ENCODE measurements around the gene RAD51B.

- TF ChIP-seq YY1 (tag by site-specific recombination; IDR thresholded peaks at IDR 0.05) (no peak), ZNF768 (tag by site-specific recombination; IDR thresholded peaks at IDR 0.05) (no peak)
- TF ChIP-seq, protein P1, sequence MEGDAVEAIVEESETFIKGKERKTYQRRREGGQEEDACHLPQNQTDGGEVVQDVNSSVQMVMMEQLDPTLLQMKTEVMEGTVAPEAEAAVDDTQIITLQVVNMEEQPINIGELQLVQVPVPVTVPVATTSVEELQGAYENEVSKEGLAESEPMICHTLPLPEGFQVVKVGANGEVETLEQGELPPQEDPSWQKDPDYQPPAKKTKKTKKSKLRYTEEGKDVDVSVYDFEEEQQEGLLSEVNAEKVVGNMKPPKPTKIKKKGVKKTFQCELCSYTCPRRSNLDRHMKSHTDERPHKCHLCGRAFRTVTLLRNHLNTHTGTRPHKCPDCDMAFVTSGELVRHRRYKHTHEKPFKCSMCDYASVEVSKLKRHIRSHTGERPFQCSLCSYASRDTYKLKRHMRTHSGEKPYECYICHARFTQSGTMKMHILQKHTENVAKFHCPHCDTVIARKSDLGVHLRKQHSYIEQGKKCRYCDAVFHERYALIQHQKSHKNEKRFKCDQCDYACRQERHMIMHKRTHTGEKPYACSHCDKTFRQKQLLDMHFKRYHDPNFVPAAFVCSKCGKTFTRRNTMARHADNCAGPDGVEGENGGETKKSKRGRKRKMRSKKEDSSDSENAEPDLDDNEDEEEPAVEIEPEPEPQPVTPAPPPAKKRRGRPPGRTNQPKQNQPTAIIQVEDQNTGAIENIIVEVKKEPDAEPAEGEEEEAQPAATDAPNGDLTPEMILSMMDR (tag by site-specific recombination; IDR thresholded peaks at IDR 0.05): no peak
Observed at GRCh38 chr14:68571114-68571591, 751.6 kb downstream of the RAD51B start.

All from HEK293 (cell line).